ENCODE measurements around the gene SLC24A3. TPM values are rescaled to one million over a fixed set of nuclear protein-coding genes. Genes with fewer than 3 reads are reported as not detected.

SLC24A3 gene
- total and polyA plus RNA-seq, 2 experiments from 2014 or later, result 0.48 to 1.7 TPM

DNA sequence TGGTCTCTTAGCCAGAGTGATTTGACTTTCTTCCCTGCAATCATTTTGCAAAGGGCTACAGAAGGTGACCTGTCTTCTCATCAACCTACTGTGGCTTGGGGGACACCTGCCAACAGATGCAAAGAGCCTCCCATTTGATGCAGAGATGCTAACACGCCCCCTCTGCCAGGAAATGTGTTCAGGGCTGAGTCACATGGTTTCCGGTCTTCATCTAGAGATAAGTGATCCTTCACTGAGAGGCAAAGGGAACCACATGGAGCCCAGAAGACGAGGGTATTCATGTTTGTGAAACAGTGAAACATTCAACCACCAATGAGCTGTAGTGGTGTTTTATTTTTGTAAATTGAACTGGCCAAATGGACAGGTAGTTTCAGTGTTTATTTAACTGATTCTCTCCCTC, 436.6 kb downstream of the SLC24A3 start:
- no peak for DNase-seq (ENCODE audit: low spot score)
- Histone ChIP-seq H3K9me3 (ENCODE audit: low read depth) (no peaks in the 10 kb centered on the region), H3K4me3 (no peak overlapping the region), H3K9me2 (replicated peaks; ENCODE audit: insufficient read depth) (no peaks in the 10 kb centered on the region), H3K27me3 (no peaks in the 10 kb centered on the region), H4K20me1 (ENCODE audit: insufficient read depth, poor library complexity, severe bottlenecking) (no peaks in the 10 kb centered on the region), H3K27ac (no peak overlapping the region), H3K79me2 (no peaks in the 10 kb centered on the region), H2AFZ (no peak overlapping the region), H3K36me3 (replicated peaks; ENCODE audit: insufficient read depth, low read depth) (no peaks in the 10 kb centered on the region), H3K4me2 (no peak overlapping the region), H3K4me1 (ENCODE audit: insufficient read depth) (no peaks in the 10 kb centered on the region)
- TF ChIP-seq EZH2 (IDR thresholded peaks at IDR 0.05; ENCODE audit: borderline replicate concordance) (no peak), CTCF (IDR thresholded peaks at IDR 0.05; ENCODE audit: poor library complexity) (no peak), EZH2phosphoT487 (IDR thresholded peaks at IDR 0.05; ENCODE audit: low read depth, severe bottlenecking, unreplicated experiment) (no peak)
- WGBS (ENCODE audit: low lambda C conversion rate, missing lambda C conversion rate), result 68% methylated on average over 3 of the region's 3 CpGs

DNA sequence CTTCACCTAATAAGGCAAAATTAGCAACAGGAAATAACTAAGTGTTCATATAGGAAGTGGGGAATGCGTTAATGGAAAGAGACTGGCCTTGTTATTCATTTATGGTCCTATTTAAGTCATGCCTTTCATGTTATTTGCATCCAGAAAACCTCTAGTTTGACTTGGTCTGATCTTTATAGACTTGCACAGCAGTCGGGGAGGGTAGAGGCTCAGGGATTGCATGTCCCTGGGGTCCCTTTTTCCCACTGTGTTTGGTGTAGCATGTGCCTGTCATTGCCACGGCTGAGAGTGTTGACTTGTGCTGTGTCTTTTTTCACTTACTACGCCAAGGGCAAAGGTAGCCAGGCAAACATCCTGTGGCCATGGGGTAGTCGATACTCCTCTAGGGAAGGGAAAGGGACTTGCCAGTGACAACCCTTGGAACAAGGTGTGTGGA, 440.2 kb downstream of the SLC24A3 start:
- Histone ChIP-seq H3K36me3 (replicated peaks; ENCODE audit: insufficient read depth, low read depth) (no peaks in the 10 kb centered on the region), H3K4me2 (no peak overlapping the region), H4K20me1 (ENCODE audit: insufficient read depth, poor library complexity, severe bottlenecking) (no peaks in the 10 kb centered on the region), H3K27me3 (no peaks in the 10 kb centered on the region), H2AFZ (no peak overlapping the region), H3K79me2 (no peaks in the 10 kb centered on the region), H3K4me1 (ENCODE audit: insufficient read depth) (no peaks in the 10 kb centered on the region), H3K9me3 (ENCODE audit: low read depth) (no peaks in the 10 kb centered on the region), H3K9me2 (replicated peaks; ENCODE audit: insufficient read depth) (no peaks in the 10 kb centered on the region), H3K4me3 (no peak overlapping the region), H3K27ac (no peak overlapping the region)
- DNase-seq (ENCODE audit: low spot score), result no peak
- 66% methylated on average over 5 of the region's 5 CpGs for WGBS (ENCODE audit: low lambda C conversion rate, missing lambda C conversion rate)
- TF ChIP-seq CTCF (IDR thresholded peaks at IDR 0.05; ENCODE audit: poor library complexity) (no peak), EZH2phosphoT487 (IDR thresholded peaks at IDR 0.05; ENCODE audit: low read depth, severe bottlenecking, unreplicated experiment) (no peak)

DNA sequence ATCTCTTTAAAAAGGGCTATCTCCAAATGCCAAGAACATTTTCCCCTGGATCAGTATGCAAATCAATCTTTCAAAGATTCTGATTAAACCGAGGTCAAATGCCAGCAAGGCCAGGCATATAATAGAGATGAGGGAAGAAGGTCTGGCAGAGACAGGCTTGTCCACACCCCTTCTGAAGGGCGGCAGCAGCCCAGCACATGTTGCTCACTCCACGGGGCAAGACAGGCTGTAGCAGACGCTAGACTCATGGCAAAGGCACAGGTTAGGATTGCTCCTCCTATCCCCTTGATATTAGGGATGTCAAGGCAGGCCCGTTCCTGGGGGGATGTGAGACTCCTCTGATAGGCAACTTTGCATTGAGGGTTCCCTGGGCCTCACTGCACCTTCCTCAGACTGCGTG, 440.9 kb downstream of the SLC24A3 start:
- no peaks in the 10 kb centered on the region for H3K27me3 ChIP-seq
- no peak overlapping the region for H2AFZ ChIP-seq
- TF ChIP-seq EZH2phosphoT487 (IDR thresholded peaks at IDR 0.05; ENCODE audit: low read depth, severe bottlenecking, unreplicated experiment), result no peak
- no peak for TF ChIP-seq CTCF (IDR thresholded peaks at IDR 0.05; ENCODE audit: poor library complexity)
- no peak for TF ChIP-seq EZH2 (IDR thresholded peaks at IDR 0.05; ENCODE audit: borderline replicate concordance)
- H3K9me2 ChIP-seq (replicated peaks; ENCODE audit: insufficient read depth), result no peaks in the 10 kb centered on the region
- DNase-seq (ENCODE audit: low spot score), result no peak
- no peaks in the 10 kb centered on the region for H3K4me1 ChIP-seq (ENCODE audit: insufficient read depth)
- H3K36me3 ChIP-seq (replicated peaks; ENCODE audit: insufficient read depth, low read depth), result no peaks in the 10 kb centered on the region
- no peak overlapping the region for H3K4me2 ChIP-seq
- H3K9me3 ChIP-seq (ENCODE audit: low read depth), result no peaks in the 10 kb centered on the region
- no peak overlapping the region for H3K4me3 ChIP-seq
- H3K27ac ChIP-seq, result no peak overlapping the region
- WGBS (ENCODE audit: low lambda C conversion rate, missing lambda C conversion rate), result 86% methylated on average over 6 of the region's 6 CpGs
- H3K79me2 ChIP-seq, result no peaks in the 10 kb centered on the region
- H4K20me1 ChIP-seq (ENCODE audit: insufficient read depth, poor library complexity, severe bottlenecking), result no peaks in the 10 kb centered on the region

DNA sequence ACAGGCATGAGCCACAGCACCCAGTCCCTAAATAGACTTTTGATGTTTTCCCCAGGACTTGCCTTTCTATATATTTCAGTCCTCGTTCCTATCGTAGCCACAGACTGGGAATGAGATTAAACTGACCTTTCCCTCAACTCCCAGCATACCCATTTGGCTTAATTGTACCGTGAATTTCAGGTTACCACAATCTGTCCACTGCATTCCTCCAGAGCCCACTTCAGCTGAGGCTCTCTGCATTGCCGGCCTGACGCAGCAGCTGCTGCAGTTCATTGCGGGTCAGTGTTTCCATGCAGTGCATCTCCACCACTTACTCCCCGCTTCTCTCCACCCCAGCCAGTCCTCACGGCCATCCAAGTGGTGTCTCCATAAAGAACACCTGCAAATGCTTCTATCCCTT, 442.5 kb downstream of the SLC24A3 start:
- 93% methylated on average over 8 of the region's 8 CpGs for WGBS (ENCODE audit: low lambda C conversion rate, missing lambda C conversion rate)
- DNase-seq (ENCODE audit: low spot score), result no peak
- no peaks in the 10 kb centered on the region for H3K4me1 ChIP-seq (ENCODE audit: insufficient read depth)
- no peak overlapping the region for H2AFZ ChIP-seq
- no peak overlapping the region for H3K4me2 ChIP-seq
- no peaks in the 10 kb centered on the region for H3K9me3 ChIP-seq (ENCODE audit: low read depth)
- TF ChIP-seq EZH2phosphoT487 (IDR thresholded peaks at IDR 0.05; ENCODE audit: low read depth, severe bottlenecking, unreplicated experiment), result no peak
- TF ChIP-seq CTCF (IDR thresholded peaks at IDR 0.05; ENCODE audit: poor library complexity), result no peak
- no peak for TF ChIP-seq EZH2 (IDR thresholded peaks at IDR 0.05; ENCODE audit: borderline replicate concordance)
- H4K20me1 ChIP-seq (ENCODE audit: insufficient read depth, poor library complexity, severe bottlenecking), result no peaks in the 10 kb centered on the region
- no peaks in the 10 kb centered on the region for H3K79me2 ChIP-seq
- H3K9me2 ChIP-seq (replicated peaks; ENCODE audit: insufficient read depth), result no peaks in the 10 kb centered on the region
- no peak overlapping the region for H3K4me3 ChIP-seq
- H3K27ac ChIP-seq, result no peak overlapping the region
- no peaks in the 10 kb centered on the region for H3K27me3 ChIP-seq
- H3K36me3 ChIP-seq (replicated peaks; ENCODE audit: insufficient read depth, low read depth), result no peaks in the 10 kb centered on the region
